Measurements from ENCODE around the gene LIN7A.
"Not testable (repeated sequence)": the region's sequence is repeated elsewhere in the genome, so short reads cannot be mapped to it uniquely, and the experiment has no call there.

Gene LIN7A

DNA sequence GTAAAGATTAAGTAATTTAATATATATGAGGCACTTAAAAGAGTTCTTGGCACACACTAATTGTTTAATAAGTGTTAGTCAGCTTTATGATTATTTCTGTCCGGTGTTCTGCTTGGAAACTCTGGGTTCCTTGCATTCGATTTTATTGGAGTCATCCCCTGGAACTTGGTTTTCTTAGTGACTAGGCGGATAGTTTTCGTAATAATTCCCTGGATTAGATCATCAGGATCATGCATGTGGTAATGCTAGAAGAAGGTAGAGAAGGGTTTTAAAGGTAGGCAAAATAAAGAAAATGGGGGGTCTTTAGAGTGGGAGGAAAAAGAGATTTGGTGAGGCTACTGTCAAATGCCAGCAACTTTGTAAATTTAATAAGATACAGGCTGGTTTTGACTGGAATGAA lies 132.6 kb downstream of the LIN7A start:
- no peak for DNase-seq

DNA sequence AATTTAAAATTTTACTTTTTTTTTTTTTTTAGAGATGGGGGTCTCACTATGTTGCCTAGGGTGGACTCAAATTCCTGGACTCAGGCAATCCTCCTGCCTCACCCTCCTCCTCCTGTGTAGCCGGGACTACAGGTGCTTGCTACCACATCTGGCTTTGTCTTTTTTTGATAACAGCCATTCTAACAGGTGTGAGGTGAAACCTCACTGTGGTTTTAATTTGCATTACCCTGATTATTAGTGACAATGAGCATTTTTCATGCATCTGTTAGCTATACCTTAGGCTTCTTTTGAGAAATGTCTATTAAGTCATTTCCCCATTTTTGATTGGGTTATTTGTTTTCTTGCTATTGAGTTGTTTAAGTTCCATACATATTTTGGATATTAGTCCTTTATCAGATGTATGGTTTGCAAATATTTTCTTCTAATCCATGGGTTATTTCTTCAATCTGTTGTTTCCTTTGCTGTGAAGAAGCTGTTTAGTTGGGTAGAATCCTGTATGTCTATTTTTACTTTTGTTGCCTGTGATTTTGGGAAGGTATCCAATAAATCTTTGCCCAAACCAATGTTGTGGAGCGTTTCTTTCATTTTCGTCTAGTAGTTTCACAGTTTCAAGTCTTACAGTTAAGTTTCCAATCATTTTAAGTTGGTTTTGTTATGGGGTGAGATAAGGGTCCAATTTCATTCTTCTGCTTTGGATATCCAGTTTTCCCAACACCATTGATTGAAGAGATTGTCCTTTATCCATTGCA lies 134.9 kb downstream of the LIN7A start:
- DNase-seq: no peak

DNA sequence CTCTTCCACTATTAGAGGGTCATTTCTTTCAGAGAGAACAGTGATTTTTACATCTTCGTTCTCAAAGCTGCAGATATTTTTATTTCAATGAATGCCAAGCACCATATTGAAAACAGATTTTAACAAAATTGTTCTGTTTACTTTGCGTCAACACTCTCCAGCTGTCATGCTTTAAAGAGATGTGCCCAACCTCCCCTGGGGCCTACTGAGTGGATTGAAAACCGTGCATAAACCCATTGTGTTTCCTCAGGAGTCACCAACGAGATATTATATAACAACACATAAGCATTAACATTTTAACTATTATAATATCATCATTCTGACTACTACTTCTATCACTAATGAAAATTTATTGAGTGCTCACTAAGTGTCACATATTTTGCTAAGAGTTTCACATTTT lies 139.5 kb downstream of the LIN7A start:
- DNase-seq: no peak

DNA sequence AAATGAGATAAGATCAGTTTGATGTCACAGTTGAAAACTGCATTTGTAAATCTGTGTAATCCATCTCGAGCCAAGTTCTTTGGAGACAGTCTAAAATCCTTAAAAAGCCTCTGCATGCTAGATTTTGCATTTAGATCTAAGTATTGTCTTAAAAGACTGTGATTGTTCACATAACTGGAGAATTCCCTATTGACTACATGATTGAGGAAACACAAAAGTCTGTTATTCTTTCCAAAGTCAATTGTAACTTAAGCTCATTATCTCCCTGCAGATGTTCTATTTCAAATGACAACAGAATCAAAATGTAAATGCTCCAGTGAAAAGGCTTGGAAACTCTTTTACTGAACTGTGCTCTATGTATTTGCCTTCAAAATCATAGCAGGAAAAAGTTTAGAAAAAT lies 143.2 kb downstream of the LIN7A start:
- DNase-seq: no peak

DNA sequence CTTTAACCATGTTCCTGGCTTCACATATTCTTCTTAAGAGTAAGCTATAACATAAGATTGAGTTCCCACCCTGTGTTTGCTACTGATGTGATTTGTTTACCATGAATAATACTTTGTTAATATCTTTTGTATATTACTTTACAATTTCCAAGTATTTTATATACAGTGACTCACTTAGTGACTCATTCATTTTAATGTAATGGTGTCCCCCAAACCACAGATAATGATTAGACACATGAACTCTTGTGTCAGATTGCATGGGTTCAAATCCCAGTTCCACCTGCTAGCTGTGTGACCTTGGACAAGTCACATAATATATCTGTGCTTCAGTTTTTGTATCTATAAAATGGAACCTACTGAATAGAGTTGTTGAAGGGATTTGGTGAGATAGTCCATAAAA lies 144.9 kb downstream of the LIN7A start:
- DNase-seq: no peak

DNA sequence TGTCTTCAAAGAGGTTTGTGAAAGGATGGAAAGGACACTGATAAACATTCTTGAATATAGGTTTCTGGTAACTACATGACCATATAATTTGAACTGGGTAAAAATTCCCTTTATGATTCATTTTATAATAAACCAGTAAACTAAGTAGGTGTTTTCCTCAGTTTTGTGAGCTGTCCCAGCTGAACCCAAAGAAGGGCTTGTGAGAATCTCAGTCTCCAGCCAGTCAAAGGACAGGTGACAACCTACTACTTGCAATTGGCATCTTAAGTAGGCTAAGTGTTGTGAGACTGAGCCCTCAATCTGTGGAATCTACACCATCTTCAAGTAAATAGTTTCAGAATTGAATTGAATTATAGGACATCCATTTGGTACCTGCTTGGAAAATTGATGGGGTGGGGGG lies 145.9 kb downstream of the LIN7A start:
- no peak for DNase-seq

DNA sequence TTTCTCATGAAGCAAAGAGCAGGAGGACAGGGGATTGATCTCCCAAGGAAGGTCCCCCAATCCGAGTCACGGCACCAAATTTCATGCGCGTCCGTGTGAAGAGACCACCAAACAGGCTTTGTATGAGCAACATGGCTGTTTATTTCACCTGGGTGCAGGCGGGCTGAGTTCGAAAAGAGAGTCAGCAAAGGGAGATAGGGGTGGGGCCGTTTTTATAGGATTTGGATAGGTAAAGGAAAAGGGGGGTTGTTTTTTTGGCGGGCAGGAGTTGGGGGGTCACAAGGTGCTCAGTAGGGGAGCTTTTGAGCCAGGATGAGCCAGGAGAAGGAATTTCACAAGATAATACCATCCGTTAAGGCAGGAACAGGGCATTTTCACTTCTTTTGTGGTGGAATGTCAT lies 149.3 kb downstream of the LIN7A start:
- not testable (repeated sequence) for DNase-seq

DNA sequence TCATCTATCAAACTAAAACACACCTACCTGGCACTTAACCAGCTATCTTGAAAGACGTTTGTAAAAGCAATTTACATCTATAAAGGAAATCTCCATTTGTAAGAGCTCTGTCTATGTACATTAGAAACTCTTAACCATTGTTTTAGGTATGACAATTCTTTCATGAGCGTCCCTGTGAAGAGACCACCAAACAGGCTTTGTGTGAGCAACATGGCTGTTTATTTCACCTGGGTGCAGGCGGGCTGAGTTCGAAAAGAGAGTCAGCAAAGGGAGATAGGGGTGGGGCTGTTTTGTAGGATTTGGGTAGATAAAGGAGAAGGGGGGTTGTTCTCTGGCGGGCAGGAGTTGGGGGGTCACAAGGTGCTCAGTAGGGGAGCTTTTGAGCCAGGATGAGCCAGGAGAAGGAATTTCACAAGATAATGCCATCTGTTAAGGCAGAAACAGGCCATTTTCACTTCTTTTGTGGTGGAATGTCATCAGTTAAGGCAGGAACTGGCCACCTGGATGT lies 154.7 kb downstream of the LIN7A start:
- not testable (repeated sequence) for DNase-seq

DNA sequence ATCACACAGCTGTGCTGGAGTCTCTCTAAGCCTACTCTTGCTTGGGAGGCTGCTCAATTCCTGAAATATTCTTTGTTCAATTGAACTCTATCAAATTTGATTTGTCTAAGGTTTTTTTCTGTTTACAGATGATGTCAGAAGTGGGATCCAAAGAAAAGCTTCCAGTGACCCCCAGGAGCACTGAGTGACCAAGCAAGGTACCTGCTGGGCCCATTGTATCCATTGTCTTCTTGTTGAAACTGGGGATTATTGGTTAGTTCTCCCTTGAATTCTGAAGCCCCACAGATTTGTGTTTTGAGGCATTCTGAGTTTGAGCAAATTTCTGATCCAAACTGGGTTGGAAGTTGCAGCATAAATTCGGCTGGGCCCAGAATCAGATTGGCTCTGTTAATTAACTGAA lies 156.4 kb downstream of the LIN7A start:
- DNase-seq: no peak

DNA sequence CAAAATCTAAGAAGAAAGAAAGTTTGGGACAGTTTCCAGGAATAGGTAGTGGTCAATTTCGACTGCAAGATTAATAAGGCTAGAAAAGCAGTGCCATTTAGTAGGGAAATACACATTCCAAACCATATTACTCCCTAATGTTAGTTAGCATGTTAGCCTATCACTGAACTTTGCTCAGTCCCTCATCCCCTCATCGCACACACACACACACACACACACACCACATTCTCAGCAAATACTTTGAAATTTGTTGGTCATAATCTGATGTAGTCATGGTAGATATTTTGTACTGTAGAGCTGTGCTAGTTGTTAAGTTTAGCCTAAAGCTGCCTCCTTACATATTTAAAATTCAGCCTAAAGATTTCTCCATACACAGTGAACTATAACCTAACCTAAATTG lies 157.0 kb downstream of the LIN7A start:
- no peak for DNase-seq

DNA sequence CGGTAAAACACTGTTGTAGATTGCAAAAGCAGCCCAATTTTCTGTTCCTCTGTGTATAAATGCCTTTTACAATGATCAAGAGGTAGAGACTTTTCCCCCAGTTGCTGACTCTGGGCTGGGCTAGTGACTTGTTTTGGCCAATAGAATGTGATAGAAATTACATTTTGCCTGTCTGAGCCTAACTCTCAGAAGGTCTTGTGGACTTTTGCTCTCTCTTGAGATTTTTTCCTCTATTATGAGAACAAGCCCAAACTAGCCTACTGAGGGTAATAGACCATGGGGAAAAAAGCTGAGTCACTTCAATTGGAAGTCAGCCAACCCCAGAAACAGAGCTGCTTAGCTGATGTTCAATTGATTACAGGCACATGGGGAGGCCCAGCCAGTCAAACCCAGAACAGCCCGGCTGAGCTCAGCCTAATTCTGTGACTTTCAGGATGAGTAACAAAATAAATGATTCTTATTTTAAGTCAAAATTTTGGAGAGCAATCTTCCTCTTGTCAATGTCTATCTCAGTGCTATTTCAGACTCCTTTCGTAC lies 159.7 kb downstream of the LIN7A start:
- DNase-seq: no peak

DNA sequence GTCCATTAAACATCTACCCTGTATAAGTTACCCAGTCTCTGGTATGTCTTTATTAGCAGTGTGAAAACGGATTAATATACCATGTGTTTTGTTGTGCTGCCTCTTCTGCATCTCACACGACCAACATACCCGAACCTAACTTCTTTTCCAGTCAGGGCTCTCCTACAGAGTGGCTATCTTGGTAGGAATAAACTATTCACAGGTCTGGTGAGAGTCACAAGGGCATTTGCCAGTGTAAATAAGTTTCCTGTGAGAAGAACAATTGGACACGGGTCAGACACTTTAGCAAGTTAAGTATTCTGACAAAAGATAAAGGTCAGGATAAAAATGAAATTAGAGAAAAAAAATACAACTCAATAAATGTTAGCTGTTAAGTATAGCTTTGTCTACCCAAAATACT lies 160.1 kb downstream of the LIN7A start:
- DNase-seq: no peak

DNA sequence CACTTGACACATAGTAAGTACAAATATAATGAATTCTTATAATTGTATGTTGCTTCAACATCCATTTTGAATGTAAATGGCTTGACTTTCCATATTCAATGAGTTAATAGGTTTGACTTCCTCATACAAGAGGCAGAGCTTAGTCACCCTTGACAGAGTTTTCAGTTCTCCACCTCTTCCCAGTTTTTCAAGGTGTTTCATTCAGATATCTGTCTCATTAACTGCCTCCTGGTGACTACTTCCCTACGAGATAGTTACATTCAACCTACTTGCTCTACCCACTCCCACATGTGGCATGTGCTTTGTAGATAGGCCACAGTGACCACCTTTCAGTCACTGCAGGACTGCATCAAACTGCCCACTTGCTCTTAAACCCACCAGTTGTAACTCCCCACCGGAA lies 161.0 kb downstream of the LIN7A start:
- no peak for DNase-seq

DNA sequence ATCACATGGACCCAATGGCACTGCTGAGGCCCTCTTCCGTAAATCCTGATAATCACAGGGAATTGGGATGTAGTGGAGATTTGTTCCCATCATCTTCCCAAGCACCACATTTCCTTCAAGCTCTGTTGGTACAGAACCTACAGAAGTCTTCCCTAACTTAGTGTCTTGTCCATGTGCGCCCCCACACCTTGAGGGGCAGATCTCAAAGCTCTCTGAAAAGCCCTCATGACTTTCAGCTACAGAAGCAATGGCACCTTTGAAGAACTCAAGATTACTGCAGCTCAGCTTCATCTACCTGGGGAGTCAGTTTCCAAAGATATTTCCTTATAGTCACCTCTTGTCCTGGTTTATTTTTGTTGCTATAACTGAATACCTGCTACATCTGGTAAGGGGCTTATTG lies 166.8 kb downstream of the LIN7A start:
- no peak for DNase-seq

DNA sequence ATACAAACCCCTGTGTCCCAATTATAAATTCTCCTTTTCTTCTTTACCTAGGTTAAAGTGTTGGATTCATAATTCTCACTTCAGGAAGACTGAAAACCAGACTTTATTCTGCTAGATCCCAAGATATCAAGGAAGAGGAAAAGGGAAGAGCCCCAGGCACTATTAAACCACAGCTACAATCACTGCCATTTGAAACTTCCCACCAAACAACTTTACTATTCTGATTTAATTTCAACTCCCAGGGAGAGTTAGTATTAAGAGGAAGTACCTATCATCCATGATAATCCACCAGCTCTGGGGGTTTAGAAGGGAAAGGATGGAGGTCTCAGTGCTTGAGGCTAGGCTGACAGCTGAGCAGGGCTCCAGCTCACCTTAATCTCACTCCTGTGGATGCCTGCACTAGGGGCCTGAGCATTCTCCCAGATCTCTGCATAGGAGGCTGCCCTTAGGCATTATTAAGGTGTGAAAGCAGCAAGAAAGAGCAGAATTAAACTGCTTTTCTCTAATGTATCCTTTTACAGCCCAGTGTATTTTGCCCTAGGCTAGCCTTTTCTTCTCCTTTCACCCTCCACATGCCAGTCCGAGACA lies 168.1 kb downstream of the LIN7A start:
- no peak for DNase-seq

DNA sequence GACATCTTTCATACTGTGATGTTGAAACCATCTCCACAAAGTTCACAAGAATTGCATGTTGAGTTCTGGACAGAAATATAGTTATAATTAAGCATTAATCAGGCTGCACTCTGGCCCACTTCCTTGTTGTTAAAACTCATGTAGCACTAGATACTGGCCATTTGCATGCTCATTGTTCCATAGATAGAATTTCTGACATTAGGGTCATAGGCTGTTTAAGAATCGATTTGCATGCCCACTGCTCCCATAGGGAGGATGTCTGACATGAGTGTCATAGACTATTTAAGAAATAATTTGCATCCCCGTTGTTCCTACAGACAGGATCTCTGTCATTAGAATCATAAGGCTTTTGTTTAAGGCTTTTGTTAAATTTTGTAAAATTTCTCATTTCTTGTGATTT lies 170.8 kb downstream of the LIN7A start:
- DNase-seq: no peak

DNA sequence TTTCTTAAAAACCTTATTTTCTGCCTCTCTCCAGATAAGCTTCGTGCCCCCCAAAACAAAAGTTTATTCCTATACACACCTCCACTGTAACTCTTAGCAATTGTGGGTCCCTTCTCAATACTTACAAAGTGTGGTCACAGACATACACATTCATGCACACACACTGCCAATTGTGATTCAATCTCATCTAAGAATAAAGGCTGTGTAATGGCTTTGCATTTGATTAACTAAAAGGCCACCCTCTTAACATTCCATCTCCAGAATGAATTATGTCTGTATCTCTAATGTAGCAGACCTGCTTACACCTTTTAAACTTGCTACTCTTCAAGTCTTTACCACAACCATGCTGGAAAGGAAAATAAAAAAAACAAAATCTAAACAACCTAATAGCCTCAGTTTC lies 171.5 kb downstream of the LIN7A start:
- no peak for DNase-seq

DNA sequence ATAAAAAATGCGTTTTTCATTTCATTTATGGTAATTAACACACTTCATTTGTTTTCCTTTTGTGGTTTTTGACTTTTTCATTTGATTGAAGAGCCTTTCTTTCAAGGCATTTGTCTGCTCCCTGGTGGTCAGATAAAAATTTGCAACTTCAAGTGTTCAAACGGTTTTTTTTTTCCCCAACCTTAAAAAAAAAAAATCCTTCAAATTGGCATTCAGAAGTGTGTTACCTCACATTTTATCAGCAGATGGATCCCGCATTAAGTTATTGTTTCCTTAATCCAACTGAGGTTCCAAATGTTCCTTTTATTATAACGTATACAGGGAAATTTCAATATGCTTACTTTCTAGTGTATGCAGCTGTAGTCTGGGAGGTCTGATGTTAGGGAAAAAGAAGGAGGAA lies 173.9 kb downstream of the LIN7A start:
- DNase-seq: no peak

DNA sequence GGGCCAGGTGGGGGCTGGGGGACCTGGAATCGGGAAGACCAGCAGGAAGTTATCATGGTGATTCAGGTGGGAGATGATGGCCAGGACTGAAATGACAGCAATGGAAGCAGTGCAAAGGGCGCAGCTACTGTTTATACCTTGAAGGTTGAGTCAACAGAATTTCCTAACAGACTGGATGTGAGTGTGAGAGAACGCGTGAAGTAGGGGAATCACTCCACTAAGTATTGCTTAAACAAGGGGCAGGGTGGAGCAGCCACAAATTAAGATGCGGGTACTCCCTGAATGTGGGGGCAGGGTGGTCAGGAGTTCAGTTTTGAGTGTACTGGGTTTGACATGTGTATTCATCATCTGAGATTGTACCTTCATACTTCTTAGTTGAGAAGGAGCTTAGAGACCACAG lies 175.9 kb downstream of the LIN7A start:
- no peak for DNase-seq

DNA sequence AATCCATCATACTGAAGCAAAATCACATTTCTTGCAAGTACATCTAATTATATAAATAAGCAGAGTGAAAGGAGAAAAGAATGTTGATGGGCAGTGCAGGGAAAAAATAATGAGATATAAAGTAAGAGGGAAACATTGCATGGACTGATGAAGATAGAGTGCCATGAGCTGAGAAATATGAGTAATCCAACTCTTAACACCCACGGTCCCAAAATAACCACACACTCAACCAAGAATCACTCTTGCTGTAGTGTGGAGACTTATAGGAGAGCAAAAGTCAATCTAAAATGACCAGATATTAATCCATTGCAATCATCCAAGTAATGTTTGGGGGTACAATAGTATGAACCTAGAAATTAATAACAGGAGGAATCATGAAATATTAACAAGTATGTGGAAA lies 180.9 kb downstream of the LIN7A start:
- DNase-seq: no peak

DNA sequence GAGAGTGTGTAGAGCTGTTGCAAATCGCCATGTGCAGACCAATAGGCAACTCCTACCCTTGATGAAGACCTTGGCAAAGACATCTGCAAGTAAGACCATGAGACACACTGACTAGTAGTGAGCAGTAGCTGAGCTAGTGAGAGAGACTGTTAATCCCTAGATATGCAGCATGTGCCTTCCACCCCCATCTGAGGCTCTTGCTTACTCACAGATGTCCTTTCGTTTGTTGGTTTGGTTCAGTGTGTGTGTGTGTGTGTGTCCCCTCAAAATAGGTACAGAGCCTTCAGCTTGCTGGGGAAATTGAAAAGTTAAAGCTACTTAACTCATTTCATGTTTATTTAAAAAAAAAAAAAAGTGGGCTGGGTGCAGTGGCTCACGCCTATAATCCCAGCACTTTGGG lies 183.5 kb downstream of the LIN7A start:
- DNase-seq: no peak

DNA sequence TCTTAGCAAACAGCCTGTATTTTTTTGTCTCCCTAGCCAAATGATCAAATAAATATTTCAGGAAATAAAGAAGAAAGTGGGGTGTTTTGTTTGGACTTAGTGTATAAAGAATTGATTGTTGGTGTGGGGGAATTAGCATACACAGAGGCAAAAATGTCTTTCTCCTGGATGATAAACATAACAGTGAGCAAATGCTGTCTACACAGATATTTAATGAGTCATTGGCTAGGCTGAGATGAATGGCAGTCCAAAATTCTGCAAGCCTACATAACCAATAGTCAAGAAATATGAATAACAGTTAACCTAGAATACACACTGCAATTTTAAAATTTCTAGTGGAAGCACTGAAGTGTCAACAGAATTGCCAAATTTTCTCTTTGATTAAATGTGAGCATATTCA lies 185.3 kb downstream of the LIN7A start:
- no peak for DNase-seq

DNA sequence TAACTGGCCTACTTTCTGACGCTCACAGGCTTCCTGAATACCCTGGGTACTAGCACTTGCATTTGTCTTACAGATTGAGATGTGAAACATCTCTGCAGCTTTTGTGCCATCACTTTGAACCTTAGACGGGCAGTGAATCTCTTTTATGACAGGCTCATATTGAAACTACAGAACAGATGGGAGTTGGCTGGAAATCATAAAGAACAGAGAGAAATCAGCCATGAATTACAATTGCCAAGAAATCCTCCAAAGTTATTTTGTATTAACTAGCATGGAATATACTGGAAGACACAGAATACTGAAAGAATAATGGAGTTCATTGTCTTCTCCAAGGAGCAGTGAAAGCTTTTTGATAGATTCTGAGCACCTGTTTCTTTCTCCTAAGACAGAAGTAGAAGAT lies 188.3 kb downstream of the LIN7A start:
- DNase-seq: no peak

DNA sequence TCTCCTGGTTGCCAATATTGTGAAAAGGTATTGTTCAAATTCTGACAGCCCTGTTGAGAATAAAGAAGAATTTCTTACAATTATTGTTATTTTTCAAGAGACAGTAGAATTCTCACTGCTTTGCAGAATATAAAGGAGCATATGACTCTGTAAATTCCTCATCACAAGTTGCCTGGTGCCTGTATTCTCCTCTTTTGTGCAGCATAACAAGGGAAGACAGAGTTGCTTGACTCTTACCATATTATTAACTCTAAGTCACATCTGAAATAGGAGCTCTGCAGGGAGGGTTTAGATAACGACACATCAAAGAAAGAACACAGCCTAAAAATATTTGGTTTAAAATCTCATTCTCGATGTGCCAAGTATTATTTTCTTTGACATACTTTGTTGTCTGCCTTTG lies 189.9 kb downstream of the LIN7A start:
- no peak for DNase-seq
